ENCODE results near the gene SLC25A44.

- no peak for TF ChIP-seq CTCF (IDR thresholded peaks at IDR 0.05; ENCODE audit: insufficient read depth, low read depth, low read length)
- no peak for TF ChIP-seq EZH2 (IDR thresholded peaks at IDR 0.05; ENCODE audit: insufficient read depth, low read length)
Observed at GRCh38 chr1:156226116-156226538, 32.2 kb downstream of the SLC25A44 start.

Data from astrocyte (in vitro differentiated cells and primary cell).